ENCODE measurements around the gene TFDP2.
"Not testable (repeated sequence)": the region's sequence is repeated elsewhere in the genome, so short reads cannot be mapped to it uniquely, and the experiment has no call there.

The TFDP2 gene

DNA sequence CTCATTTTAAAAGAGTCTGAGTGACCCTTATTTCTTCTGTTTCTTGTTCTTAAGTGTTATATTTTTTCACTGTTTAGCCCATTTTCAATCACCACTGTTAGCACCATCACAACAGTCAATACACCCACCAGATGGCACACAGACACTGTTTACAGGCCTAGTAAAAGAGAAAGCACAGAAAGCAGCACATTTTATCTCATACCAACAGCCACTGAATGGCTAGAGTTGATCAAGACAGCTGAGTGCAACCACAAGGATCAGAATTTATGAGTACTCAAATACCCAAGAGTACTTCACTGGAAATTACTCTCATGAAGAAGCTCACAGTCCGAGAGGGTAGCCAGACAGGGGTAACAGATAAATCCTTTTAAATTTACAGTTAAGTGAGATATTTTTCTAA, 127.0 kb downstream of the TFDP2 start:
- no peak for DNase-seq (ENCODE audit: low read depth in 2 of 2)

DNA sequence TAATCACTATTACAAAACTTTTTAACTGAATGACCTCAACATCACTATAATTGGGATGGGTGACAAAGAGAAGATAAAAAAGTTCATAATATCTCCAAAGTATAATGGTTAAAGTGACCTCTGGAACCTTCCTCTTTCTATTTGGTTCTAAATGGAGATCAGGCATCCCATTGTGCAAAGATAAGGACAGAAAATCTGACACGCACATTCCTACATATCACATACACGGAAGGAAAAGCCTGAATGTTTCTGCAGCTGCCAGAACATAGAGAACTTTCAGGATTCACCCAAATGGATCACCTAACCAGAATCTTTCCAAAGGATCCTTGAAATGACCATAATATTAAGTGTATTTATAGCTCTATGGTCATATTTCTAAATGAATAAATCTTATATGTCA, 128.2 kb downstream of the TFDP2 start:
- DNase-seq (ENCODE audit: low read depth in 2 of 2) = no peak

DNA sequence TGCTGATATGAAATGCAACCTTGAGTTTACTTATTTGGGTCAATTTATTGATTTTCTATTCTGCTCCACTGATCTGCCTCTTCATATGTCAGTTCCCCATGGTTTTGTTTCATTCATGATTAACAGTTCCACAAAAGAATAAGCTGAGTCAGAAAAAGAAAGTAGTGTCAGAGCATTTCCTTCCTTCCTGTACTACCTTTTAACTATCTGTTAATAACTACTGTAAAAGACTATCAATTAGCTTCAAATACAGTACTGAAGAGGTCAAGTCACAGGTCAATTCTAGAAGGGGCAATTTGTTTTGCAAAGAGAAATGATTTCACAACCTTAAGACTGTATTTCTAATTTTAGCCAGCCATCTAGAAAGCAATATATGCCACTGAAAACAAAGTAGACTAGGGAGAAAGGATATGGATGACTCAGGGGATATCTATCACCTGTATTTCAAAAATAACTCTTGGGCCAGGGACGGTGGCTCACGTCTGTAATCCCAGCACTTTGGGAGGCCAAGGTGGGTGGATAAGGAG, 129.5 kb downstream of the TFDP2 start:
- DNase-seq (ENCODE audit: low read depth in 2 of 2) = no peak

DNA sequence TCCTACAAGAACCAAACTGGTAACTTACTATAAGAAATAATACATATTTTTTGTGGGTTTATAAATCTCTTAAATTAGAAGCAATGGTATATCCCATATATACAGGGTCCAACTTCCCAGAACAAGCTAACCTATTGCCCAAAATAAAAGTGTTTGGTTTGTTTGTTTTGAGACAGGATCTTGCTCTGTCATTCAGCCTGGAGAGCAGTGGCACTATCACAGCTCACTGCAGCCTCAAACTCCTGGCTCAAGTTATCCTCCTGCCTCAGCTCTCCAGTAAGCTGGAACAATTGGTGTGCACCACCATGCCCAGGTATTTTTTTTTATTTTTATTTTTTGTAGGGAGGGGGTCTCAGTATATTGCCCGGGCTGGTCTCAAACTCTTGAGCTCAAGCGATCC, 135.4 kb downstream of the TFDP2 start:
- DNase-seq (ENCODE audit: low read depth in 2 of 2) = no peak

DNA sequence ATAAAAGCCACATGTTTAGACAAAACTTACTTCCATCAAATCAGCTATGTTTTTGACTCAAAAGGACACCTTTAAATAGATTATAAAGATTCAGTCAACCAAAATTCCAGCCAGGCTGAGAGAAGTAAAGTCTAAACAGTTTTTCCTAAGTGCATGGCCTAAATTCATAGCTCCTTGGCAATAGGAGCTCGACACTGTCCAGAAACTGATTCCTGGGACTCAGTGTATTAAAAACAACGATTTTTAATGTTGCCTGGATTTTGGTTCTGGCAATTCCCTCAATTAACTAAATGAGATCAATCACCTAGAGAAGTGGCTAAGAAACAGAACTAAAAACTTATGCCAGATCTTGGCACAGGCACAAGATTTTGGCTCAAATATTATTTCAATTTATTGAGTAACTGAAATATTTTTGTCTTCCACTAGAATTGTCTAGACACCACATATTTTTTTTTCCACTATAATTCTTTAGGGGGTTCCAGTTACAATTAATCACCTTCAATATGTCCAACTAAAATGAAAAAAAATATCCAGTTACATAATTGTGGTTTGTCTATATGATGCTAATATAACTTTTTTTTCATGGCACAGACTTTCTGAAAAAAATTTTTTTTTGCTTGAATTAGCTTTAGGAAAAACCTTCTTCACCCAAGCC, 135.9 kb downstream of the TFDP2 start:
- no peak for DNase-seq (ENCODE audit: low read depth in 2 of 2)

DNA sequence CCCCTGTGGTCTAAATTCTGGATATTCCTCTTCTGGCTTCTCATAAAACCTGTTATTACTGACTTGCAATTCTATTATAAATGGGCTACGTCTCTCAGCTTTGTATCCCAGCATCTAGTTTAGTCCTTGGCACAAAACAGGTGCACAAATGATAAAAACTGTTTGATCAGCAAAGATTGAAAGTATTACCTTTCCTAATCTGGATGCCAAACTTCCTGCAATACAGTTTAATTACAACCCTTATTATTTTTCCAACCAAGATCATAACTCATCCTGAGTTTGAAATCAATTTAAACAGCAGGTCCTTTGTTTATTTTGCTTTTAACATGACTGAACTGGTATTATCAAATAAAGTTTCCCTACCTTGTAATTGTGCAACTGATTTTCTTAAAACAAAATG, 140.3 kb downstream of the TFDP2 start:
- DNase-seq (ENCODE audit: low read depth in 2 of 2) = no peak

DNA sequence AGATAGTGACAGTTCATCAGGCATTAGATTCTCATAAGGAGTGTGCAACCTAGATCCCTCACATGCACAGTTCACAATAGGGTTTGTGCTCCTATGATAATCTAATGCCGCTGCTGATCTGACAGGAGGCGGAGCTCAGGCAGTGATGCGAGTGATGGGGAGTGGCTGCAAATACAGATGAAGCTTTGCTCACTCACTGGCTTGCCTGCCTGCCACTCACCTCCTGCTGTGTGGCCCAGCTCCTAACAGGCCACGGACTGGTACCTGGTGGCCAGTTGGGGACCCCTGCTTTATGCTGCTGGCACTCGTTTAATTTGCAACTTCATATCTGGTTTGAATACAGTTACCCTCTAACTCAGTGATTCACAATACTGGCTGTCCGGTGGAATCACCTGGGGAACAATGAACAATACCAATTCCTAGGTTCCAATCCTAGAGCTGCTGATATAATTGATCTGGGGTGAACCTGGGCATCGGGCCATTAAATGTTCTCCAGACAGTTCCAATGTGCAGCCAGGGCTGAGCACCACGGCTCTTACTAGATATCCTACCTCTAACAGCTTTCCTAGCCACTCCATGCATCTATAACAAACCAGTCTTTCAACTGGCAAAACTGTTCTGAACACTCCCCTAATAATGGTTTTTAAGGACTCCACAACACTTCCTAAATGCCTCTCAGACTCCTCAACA, 141.5 kb downstream of the TFDP2 start:
- DNase-seq (ENCODE audit: low read depth in 2 of 2) = no peak

DNA sequence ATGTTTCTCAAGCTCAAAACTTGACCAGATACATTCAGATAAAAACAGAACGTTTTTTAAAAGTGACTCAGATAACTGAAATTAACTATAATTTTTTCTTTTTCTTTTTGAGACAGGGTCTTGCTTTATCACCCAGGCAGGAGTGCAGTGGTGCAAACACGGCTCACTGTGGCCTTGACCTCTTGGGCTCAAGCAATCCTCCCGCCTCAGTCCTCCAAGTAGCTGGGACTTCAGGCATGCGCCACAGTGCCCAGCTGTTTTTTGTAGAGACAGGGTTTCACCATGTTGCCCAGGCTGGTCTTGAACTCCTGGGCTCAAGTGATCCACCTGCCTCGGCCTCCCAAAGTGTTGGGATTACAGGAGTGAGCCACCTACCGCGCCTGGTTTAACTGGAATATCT, 144.4 kb downstream of the TFDP2 start:
- not testable (repeated sequence) for DNase-seq (ENCODE audit: low read depth in 2 of 2)

DNA sequence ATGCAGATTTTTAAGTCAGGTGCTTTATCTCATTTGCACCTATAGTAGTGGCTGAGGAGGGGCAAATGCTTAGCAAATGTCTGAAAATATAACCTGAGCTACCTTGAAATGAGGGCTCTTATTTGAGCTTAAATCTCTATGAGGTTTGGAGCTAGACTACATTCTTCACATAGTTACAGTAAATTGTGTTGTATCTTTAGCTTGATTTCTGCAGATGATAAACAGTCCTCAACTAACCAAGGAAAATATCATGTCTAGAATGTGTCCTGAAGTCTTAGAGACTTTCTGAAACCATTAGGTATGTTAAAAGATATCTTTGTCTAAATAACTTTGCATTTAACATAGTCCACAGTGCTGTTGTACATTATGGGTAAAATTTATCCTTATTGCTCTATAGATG, 145.3 kb downstream of the TFDP2 start:
- no peak for DNase-seq (ENCODE audit: low read depth in 2 of 2)

DNA sequence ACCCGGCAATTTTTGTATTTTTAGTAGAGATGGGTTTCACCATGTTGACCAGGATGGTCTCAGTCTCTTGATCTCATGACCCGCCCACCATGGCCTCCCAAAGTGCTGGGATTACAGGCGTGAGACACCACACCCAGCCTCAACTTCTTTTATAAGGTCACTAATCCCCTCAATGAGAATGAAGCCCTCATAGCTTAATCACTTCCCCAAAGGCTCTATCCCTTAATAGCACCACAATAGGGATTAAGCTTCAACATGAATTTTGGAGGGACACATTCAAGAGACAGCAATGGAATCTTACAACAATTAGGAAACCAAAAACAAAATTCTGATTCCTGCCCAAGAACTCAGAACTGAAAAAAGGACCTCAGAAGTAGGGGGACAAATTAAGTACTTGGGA, 146.1 kb downstream of the TFDP2 start:
- no peak for DNase-seq (ENCODE audit: low read depth in 2 of 2)

DNA sequence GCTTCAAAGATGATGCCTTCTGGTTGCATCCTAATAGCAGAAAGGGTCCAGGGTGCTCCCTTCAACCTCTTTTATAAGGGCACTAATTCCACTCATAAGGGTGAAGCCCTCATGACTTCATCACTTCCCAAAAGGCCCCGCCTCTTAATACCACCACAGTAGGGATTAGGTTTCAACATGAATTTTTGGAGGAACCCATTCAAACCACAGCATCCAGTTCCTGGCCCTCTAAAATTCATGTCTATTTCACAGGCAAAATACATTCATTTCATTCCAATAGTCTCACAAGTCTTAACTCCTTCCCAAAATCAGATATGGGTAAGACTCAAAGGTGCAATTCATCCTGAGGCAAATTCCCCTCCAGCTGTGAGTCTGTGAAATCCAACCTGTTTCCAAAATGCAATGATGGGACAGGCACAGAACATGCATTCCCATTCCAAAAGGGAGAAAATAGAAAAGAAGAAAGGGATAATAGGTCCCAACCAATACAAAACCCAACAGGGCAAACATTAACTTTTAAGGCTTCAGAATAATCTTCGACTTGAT, 148.9 kb downstream of the TFDP2 start:
- no peak for DNase-seq (ENCODE audit: low read depth in 2 of 2)

DNA sequence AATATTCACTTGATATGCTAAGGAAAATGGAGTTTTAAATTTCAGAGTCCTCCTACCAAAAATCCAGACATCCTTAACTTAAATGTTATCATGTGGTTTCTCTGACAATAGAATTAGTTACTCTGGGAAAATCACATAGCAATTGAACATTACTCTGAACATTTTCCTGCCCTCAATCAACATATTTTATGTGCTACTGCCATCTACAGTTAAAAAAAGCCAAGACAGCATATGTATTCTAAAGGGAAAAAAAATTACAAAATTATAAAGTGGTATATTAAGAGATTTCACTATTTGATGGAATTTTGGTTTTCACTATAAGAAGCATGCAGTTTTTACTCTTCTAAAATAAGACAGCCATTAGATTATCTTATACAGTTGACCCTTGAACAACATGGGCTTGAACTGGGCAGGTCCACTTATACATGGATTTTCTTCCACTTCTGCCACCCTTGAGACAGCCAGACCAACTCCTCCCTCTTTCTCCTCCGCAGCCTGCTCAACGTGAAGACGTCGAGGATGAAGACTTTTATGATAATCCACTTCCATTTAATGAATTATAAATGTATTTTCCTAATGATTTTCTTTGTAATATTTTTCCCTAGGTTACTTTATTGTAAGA, 150.6 kb downstream of the TFDP2 start:
- no peak for DNase-seq (ENCODE audit: low read depth in 2 of 2)

DNA sequence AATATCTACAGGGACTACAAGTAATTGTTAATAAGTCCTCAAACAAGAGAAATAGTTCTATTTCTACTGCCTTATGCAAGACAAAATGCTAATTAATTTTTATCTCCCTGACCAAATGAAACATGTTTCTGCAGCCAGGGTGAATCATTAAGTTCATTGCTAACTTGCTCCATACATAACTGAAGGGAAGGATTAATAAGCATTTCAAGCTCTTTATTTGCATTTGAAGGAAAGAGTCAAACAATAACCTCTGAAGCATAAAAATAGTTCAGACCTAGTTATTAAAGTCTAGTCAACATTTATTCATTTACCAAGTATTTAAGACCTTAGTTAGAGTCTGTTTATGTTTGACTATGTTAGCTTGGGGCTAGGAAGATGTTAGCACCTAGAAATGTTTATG, 152.9 kb downstream of the TFDP2 start:
- no peak for DNase-seq (ENCODE audit: low read depth in 2 of 2)

DNA sequence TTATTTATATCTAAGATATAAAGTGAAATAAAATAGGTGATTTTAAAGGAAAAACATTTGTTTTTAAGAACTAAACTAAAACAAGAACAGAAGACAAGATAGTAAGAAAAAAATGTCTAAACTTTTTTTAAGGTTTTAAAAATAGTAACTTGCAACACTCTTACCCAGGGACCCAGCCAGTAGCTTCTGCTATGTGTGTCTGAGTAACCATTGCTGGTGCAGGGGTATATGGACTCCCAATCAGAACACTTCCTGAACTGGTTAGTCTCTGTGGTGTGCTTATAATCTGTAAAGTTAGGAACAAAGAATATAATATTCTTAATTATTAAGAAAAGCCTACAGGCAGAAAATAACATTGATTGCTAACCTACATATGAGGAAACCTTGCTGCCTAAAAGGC, 154.5 kb downstream of the TFDP2 start:
- no peak for DNase-seq (ENCODE audit: low read depth in 2 of 2)

DNA sequence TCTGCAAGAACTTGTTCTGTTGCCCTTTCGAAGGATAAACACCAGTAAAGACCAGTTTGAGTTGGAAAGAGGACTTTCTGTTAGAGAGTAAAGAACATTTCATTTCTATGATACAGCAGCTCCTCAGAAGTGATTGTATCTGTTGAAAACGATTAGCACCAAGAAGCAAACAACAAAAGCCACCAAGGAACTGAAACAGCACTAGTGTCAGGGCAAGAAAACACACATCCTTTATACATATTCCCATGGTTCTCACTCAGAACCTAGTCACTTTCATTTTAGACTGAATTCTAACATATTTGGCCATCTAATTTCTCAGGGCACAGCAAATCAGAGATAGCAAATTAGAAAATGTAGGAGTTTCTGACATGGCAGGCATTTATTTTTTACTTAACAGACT, 156.8 kb downstream of the TFDP2 start:
- DNase-seq (ENCODE audit: low read depth in 2 of 2) = no peak

DNA sequence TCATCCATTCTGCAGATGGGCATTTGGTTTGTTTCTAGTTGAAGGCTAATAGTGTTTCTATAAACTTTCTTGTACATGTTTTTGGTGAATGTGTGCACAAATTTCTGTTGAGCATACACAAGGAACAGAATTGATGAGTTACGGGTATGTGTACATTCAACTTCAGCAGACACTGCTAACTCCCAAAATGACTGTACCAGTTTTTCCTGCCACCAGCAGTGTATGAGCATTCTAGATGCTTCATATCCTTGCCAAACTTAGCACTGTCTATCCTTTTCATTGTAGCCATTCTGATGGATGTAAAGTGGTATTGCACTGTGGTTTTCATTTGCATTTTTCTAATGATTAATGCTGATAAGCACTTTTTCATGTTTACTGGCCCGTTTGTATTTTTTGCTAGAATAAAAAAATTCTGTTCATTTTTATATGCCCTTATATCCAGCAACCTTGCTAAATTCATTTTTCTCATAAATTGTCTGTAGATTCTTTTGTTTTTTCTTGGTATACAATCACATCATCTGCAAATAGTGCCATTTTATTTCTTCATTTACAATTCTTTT, 162.7 kb downstream of the TFDP2 start:
- DNase-seq (ENCODE audit: low read depth in 2 of 2) = no peak

DNA sequence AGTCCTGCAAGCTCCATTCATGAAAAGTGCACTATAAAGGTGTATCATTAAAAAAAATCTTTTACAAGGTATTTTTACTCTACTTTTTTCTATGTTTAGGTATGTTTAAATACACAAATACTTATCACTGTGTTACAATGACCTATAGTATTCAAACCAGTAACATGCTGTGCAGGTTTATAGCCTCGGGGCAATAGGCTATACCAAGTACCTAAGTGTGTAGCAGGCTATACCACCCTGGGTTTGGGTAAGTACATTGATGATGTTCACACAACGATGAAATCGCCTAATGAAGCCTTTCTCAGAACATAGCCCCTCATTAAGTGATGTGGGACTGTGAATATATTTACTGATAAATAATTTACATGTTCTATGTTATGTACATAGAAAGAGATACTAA, 168.3 kb downstream of the TFDP2 start:
- no peak for DNase-seq (ENCODE audit: low read depth in 2 of 2)

DNA sequence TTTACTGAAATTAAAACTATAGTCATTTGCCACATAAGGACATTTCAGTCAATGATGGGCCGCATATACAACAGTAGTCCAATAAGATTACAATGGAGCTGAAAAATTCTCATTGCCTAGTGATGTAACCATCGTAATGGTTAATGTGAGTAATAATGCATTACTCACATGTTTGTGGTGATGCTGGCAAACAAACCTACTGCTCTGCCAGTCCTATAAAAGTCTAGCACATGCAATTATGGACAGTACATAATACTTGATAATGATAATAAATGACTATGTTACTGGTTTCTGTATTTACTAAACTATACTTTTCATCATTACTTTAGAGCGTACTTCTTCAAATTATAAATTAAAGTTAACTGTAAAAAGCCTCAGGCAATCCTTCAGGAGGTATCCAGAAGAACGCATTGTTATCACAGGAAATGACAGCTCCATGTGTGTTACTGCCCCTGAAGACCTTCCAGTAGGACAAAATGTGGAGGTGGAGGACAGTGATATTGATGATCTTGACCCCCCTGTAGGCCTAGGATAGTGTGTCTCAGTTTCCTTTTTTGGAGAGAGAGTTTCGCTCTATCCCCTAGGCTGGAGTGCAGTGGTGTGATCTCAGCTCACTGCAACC, 170.2 kb downstream of the TFDP2 start:
- no peak for DNase-seq (ENCODE audit: low read depth in 2 of 2)

DNA sequence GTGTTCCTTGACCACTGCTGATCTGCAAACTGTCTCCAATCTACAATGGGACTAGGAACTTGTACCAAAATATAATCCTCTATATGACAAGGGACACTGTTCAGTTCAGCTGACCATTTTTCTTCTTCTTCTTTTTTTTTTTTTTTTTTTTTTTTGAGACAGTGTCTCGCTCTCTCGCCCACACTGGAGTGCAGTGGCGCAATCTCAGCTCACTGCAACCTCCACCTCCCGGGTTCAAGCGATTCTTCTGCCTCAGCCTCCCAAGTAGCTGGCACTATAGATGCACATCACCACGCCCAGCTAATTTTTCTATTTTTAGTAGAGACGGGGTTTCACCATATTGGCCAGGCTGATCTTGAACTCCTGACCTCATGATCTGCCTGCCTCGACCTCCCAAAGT, 174.6 kb downstream of the TFDP2 start:
- not testable (repeated sequence) for DNase-seq (ENCODE audit: low read depth in 2 of 2)

DNA sequence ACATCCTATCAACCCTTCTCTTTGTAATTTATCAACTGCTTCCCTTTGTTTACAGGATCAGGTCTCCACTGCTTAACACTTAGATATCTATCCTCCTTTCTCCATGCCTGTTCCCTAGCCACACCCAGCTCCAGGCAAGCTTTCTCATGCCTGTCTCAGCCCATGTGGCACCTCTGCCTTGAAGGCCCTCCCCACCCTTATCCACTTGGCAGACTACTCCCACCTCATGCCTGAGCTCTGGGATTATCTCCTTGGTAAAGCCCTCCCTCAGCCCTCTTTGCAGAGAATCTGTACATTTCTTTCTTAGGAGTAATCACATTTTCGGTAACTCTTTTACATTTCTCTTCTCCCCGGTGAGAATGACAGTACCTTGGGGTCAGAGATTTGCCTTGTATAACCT, 176.9 kb downstream of the TFDP2 start:
- no peak for DNase-seq (ENCODE audit: low read depth in 2 of 2)

DNA sequence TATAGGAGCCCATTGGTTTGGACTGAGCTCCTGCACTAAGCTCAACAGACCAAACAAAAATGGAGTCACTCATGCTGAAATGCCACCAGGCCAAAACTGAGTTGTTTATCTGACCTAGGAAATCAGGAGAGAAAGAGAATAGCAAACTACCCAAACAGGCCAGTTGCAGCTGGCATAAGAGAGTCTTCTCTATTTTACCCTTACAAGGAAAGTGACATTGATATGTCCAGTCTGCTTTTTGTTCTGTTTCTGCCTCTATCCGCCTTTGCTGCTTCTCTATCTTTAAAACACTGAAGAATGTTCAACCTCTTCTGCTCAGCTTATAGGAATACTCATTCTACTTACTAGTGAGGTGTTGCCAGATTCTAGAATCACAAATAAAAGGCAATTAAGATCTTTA, 177.8 kb downstream of the TFDP2 start:
- DNase-seq (ENCODE audit: low read depth in 2 of 2) = no peak

DNA sequence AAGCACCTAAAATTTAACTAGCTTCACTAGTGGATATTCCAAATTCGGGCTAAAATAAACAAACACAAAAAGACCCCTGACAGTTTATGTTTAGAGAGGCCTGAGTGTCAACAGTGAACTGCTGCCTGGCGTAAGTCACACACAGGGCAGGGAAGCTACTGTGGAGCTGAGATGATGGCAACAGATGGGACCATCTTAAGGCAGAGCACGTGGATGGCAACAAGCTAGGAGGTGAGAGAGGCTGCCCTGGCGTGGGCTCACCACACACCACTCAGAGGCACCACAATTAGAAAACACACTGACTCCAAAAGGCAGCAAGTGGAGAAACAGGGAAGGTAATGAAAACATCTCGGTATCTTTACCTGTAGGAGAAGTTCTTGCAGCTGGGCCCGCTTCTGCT, 179.6 kb downstream of the TFDP2 start:
- no peak for DNase-seq (ENCODE audit: low read depth in 2 of 2)

Measured in stimulated activated CD4-positive, alpha-beta T cell treated with anti-CD3 and anti-CD28 coated beads, Interleukin-1b, Interleukin-23, amount 100 ng/mL, for 4 hours (primary cell).